GM06990 (cell line): ENCODE results near the gene ZWILCH.

Experiments used
- DNase-seq: peaks from one replicate; pipeline ENCODE4 v3.0.0-alpha.2; 2011; ENCODE audit not compliant: insufficient read length; ENCODE audit errors: extremely low read depth
- H3K27me3 ChIP-seq: replicated peaks from 2 replicates; pipeline ENCODE4 v1.6.0; 2011; ENCODE audit warnings: low read length; ENCODE audit not compliant: control insufficient read depth, insufficient read depth
- H3K36me3 ChIP-seq: 2 replicates; pipeline ENCODE4 v1.5.1; 2011; ENCODE audit warnings: low read length; ENCODE audit not compliant: control insufficient read depth, insufficient read depth
- H3K4me3 ChIP-seq: replicated peaks from 2 replicates; pipeline ENCODE4 v1.5.1; 2011; ENCODE audit warnings: low read depth, mild to moderate bottlenecking, control low read depth, low read length
- TF ChIP-seq, protein P1 (sequence below): IDR thresholded peaks from 2 replicates; pipeline ENCODE4 v1.5.1; 2011; ENCODE audit warnings: low read length, control low read depth, mild to moderate bottlenecking, inconsistent platforms; ENCODE audit not compliant: insufficient read depth, poor library complexity, severe bottlenecking

The ZWILCH gene

DNA sequence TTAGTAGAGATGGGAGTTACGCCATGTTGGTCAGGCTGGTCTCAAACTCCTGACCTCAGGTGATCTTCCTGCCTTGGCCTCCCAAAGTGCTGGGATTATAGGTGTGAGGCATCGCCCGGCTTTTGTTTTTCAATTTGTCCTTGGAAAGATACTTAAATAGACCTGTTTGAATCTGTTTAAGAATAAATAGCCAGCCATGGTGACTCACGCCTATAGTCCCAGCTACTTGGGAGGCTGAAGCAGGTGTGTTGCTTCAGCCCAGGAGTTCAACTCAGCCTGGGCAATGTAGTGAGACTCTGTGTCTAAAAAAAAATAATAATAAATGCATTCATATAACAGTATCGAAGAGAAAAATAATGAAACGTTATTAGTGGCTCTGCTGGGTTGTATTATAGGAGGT lies 24.9 kb upstream of the ZWILCH start:
- H3K4me3 ChIP-seq, result no peak overlapping the region
- TF ChIP-seq, protein P1, sequence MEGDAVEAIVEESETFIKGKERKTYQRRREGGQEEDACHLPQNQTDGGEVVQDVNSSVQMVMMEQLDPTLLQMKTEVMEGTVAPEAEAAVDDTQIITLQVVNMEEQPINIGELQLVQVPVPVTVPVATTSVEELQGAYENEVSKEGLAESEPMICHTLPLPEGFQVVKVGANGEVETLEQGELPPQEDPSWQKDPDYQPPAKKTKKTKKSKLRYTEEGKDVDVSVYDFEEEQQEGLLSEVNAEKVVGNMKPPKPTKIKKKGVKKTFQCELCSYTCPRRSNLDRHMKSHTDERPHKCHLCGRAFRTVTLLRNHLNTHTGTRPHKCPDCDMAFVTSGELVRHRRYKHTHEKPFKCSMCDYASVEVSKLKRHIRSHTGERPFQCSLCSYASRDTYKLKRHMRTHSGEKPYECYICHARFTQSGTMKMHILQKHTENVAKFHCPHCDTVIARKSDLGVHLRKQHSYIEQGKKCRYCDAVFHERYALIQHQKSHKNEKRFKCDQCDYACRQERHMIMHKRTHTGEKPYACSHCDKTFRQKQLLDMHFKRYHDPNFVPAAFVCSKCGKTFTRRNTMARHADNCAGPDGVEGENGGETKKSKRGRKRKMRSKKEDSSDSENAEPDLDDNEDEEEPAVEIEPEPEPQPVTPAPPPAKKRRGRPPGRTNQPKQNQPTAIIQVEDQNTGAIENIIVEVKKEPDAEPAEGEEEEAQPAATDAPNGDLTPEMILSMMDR, result no peak
- no peaks in the 10 kb centered on the region for H3K27me3 ChIP-seq
- H3K36me3 ChIP-seq, result peaks cover 19% of the 10 kb centered on the region
- no peak for DNase-seq

- TF ChIP-seq, protein P1, result no peak
- no peak for DNase-seq
Measured at GRCh38 chr15:66481107-66481856, 23.8 kb upstream of the ZWILCH start.

GRCh38 chr15:66482539-66482938 lies 22.6 kb upstream of the ZWILCH start:
- Histone ChIP-seq H3K27me3 (no peaks in the 10 kb centered on the region), H3K36me3 (peaks cover 20% of the 10 kb centered on the region), H3K4me3 (no peak overlapping the region)
- DNase-seq, result no peak
- TF ChIP-seq, protein P1, result no peak

More at GRCh38 chr15:66481107-66481856, 23.8 kb upstream of the ZWILCH start:
- Histone ChIP-seq H3K27me3 (no peaks in the 10 kb centered on the region), H3K4me3 (no peak overlapping the region), H3K36me3 (peaks cover 19% of the 10 kb centered on the region)

DNA sequence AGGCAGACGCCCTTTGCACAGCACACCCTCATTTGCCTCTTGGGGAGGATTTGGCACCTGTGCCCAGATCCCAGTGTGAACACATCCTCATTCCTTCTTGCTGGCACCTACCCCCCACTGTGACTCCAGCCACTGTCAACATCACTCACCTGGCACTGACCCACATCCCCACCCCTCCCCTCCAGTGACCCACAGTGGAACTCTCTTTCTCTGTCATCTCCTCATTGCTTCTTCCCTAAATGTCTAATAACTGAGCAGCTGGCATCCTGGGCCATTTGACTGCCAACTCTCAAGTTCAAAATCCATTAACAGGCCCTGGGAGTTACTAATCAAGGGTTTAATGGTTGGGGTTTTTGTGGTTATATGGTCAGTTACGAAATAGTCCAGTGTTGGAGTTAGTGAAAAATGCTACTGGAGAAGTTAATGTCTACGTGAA lies 22.0 kb upstream of the ZWILCH start:
- H3K4me3 ChIP-seq, result no peak overlapping the region
- H3K27me3 ChIP-seq, result no peaks in the 10 kb centered on the region
- no peak for DNase-seq
- H3K36me3 ChIP-seq, result peaks cover 24% of the 10 kb centered on the region
- TF ChIP-seq, protein P1, result no peak

GRCh38 chr15:66484539-66485112 lies 20.5 kb upstream of the ZWILCH start:
- H3K27me3 ChIP-seq, result no peaks in the 10 kb centered on the region
- TF ChIP-seq, protein P1, result no peak
- peaks cover 29% of the 10 kb centered on the region for H3K36me3 ChIP-seq
- no peak overlapping the region for H3K4me3 ChIP-seq
- no peak for DNase-seq
